ENCODE measurements around the gene TPM4. TPM values are rescaled to one million over a fixed set of nuclear protein-coding genes. Genes with fewer than 3 reads are reported as not detected.

The TPM4 gene
- total and polyA plus RNA-seq, 2 experiments from 2014 or later: 223 to 288 TPM

DNA sequence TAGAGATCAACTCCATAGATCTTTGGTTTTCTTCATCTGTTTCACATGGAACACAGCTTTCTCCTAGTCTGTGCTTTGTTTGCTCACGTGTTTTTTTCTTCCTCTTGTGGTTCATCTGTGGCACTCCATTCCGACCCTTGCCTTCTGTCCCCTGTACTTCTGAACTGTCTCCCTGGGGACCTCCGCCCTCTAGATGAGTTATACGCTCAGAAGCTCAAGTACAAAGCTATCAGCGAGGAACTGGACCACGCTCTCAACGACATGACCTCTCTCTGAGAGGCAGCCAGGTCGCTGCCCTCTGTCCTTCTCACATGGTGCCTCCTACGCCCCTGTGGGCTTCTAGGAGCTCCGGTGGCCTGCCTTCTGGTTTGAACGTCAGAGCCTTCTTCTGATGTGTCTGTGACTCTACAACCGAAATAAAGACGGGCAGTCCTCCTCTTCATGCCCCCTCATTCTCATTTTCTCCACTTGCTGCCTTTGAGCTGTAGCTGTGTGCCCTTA, 18.8 kb downstream of the TPM4 start (continued):
- TF ChIP-seq, protein P1, sequence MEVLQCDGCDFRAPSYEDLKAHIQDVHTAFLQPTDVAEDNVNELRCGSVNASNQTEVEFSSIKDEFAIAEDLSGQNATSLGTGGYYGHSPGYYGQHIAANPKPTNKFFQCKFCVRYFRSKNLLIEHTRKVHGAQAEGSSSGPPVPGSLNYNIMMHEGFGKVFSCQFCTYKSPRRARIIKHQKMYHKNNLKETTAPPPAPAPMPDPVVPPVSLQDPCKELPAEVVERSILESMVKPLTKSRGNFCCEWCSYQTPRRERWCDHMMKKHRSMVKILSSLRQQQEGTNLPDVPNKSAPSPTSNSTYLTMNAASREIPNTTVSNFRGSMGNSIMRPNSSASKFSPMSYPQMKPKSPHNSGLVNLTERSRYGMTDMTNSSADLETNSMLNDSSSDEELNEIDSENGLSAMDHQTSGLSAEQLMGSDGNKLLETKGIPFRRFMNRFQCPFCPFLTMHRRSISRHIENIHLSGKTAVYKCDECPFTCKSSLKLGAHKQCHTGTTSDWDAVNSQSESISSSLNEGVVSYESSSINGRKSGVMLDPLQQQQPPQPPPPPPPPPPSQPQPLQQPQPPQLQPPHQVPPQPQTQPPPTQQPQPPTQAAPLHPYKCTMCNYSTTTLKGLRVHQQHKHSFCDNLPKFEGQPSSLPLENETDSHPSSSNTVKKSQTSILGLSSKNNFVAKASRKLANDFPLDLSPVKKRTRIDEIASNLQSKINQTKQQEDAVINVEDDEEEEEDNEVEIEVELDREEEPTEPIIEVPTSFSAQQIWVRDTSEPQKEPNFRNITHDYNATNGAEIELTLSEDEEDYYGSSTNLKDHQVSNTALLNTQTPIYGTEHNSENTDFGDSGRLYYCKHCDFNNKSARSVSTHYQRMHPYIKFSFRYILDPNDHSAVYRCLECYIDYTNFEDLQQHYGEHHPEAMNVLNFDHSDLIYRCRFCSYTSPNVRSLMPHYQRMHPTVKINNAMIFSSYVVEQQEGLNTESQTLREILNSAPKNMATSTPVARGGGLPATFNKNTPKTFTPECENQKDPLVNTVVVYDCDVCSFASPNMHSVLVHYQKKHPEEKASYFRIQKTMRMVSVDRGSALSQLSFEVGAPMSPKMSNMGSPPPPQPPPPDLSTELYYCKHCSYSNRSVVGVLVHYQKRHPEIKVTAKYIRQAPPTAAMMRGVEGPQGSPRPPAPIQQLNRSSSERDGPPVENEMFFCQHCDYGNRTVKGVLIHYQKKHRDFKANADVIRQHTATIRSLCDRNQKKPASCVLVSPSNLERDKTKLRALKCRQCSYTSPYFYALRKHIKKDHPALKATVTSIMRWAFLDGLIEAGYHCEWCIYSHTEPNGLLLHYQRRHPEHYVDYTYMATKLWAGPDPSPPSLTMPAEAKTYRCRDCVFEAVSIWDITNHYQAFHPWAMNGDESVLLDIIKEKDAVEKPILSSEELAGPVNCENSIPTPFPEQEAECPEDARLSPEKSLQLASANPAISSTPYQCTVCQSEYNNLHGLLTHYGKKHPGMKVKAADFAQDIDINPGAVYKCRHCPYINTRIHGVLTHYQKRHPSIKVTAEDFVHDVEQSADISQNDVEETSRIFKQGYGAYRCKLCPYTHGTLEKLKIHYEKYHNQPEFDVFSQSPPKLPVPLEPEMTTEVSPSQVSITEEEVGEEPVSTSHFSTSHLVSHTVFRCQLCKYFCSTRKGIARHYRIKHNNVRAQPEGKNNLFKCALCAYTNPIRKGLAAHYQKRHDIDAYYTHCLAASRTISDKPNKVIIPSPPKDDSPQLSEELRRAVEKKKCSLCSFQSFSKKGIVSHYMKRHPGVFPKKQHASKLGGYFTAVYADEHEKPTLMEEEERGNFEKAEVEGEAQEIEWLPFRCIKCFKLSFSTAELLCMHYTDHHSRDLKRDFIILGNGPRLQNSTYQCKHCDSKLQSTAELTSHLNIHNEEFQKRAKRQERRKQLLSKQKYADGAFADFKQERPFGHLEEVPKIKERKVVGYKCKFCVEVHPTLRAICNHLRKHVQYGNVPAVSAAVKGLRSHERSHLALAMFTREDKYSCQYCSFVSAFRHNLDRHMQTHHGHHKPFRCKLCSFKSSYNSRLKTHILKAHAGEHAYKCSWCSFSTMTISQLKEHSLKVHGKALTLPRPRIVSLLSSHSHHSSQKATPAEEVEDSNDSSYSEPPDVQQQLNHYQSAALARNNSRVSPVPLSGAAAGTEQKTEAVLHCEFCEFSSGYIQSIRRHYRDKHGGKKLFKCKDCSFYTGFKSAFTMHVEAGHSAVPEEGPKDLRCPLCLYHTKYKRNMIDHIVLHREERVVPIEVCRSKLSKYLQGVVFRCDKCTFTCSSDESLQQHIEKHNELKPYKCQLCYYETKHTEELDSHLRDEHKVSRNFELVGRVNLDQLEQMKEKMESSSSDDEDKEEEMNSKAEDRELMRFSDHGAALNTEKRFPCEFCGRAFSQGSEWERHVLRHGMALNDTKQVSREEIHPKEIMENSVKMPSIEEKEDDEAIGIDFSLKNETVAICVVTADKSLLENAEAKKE (CRISPR knock-in tag; IDR thresholded peaks at IDR 0.05): no peak
- TF ChIP-seq, protein P2, sequence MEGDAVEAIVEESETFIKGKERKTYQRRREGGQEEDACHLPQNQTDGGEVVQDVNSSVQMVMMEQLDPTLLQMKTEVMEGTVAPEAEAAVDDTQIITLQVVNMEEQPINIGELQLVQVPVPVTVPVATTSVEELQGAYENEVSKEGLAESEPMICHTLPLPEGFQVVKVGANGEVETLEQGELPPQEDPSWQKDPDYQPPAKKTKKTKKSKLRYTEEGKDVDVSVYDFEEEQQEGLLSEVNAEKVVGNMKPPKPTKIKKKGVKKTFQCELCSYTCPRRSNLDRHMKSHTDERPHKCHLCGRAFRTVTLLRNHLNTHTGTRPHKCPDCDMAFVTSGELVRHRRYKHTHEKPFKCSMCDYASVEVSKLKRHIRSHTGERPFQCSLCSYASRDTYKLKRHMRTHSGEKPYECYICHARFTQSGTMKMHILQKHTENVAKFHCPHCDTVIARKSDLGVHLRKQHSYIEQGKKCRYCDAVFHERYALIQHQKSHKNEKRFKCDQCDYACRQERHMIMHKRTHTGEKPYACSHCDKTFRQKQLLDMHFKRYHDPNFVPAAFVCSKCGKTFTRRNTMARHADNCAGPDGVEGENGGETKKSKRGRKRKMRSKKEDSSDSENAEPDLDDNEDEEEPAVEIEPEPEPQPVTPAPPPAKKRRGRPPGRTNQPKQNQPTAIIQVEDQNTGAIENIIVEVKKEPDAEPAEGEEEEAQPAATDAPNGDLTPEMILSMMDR (conservative IDR thresholded peaks at IDR 0.05; ENCODE audit: low read depth in 2 of 2): no peak
- TF ChIP-seq EZH2 (IDR thresholded peaks at IDR 0.05; ENCODE audit: low read depth, unreplicated experiment) (no peak), ZNF331 (CRISPR knock-in tag; IDR thresholded peaks at IDR 0.05; ENCODE audit: low read depth) (no peak)
- TF ChIP-seq, protein P3, sequence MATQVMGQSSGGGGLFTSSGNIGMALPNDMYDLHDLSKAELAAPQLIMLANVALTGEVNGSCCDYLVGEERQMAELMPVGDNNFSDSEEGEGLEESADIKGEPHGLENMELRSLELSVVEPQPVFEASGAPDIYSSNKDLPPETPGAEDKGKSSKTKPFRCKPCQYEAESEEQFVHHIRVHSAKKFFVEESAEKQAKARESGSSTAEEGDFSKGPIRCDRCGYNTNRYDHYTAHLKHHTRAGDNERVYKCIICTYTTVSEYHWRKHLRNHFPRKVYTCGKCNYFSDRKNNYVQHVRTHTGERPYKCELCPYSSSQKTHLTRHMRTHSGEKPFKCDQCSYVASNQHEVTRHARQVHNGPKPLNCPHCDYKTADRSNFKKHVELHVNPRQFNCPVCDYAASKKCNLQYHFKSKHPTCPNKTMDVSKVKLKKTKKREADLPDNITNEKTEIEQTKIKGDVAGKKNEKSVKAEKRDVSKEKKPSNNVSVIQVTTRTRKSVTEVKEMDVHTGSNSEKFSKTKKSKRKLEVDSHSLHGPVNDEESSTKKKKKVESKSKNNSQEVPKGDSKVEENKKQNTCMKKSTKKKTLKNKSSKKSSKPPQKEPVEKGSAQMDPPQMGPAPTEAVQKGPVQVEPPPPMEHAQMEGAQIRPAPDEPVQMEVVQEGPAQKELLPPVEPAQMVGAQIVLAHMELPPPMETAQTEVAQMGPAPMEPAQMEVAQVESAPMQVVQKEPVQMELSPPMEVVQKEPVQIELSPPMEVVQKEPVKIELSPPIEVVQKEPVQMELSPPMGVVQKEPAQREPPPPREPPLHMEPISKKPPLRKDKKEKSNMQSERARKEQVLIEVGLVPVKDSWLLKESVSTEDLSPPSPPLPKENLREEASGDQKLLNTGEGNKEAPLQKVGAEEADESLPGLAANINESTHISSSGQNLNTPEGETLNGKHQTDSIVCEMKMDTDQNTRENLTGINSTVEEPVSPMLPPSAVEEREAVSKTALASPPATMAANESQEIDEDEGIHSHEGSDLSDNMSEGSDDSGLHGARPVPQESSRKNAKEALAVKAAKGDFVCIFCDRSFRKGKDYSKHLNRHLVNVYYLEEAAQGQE (IDR thresholded peaks at IDR 0.05; ENCODE audit: unreplicated experiment): no peak
